Ishikawa (cell line): ENCODE data around the gene FGF14.

Experiments used
- CEBPB ChIP-seq: IDR thresholded peaks from 2 replicates; pipeline ENCODE4 v1.6.1; 2012
- CREB1 ChIP-seq: IDR thresholded peaks from 2 replicates; pipeline ENCODE4 v1.6.1; 2012; ENCODE audit warnings: low read depth
- EGR1 ChIP-seq: IDR thresholded peaks from 2 replicates; pipeline ENCODE4 v1.6.1; 2012
- EP300 ChIP-seq: IDR thresholded peaks from 2 replicates; pipeline ENCODE4 v1.6.1; 2012; ENCODE audit warnings: borderline replicate concordance
- FOXM1 ChIP-seq: IDR thresholded peaks from 2 replicates; pipeline ENCODE4 v1.6.1; 2012; ENCODE audit warnings: low read depth, borderline replicate concordance
- NFIC ChIP-seq: IDR thresholded peaks from 2 replicates; pipeline ENCODE4 v1.6.1; 2012
- RAD21 ChIP-seq: IDR thresholded peaks from 2 replicates; pipeline ENCODE4 v1.6.1; 2012; ENCODE audit warnings: low read depth
- REST ChIP-seq: IDR thresholded peaks from 2 replicates; pipeline ENCODE4 v1.6.1; 2012; ENCODE audit warnings: low read depth, mild to moderate bottlenecking
- TAF1 ChIP-seq: IDR thresholded peaks from 2 replicates; pipeline ENCODE4 v1.6.1; 2012; ENCODE audit warnings: low read depth, mild to moderate bottlenecking
- TCF12 ChIP-seq: IDR thresholded peaks from 2 replicates; pipeline ENCODE4 v1.6.1; 2012; ENCODE audit warnings: low read depth
- TEAD4 ChIP-seq: IDR thresholded peaks from 2 replicates; pipeline ENCODE4 v1.6.1; 2012
- YY1 ChIP-seq: IDR thresholded peaks from 2 replicates; pipeline ENCODE4 v1.6.1; 2012; ENCODE audit warnings: low read depth
- ZBTB7A ChIP-seq: IDR thresholded peaks from 2 replicates; pipeline ENCODE4 v1.6.1; 2012; ENCODE audit warnings: low read depth
- TF ChIP-seq, protein P1 (sequence below): IDR thresholded peaks from 2 replicates; pipeline ENCODE4 v1.6.1; 2012
- TF ChIP-seq, protein P2 (sequence below): IDR thresholded peaks from 2 replicates; pipeline ENCODE4 v1.6.1; 2012

The FGF14 gene

GRCh38 chr13:102039264-102039663 lies 362.6 kb downstream of the FGF14 start:
- TF ChIP-seq TAF1 (no peak), CEBPB (no peak), ZBTB7A (no peak), RAD21 (no peak), EP300 (no peak), EGR1 (no peak), NFIC (no peak), YY1 (no peak), TEAD4 (no peak), CREB1 (no peak), TCF12 (no peak), REST (no peak), FOXM1 (no peak)
- TF ChIP-seq, protein P1, sequence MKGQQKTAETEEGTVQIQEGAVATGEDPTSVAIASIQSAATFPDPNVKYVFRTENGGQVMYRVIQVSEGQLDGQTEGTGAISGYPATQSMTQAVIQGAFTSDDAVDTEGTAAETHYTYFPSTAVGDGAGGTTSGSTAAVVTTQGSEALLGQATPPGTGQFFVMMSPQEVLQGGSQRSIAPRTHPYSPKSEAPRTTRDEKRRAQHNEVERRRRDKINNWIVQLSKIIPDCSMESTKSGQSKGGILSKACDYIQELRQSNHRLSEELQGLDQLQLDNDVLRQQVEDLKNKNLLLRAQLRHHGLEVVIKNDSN = no peak
- TF ChIP-seq, protein P2, sequence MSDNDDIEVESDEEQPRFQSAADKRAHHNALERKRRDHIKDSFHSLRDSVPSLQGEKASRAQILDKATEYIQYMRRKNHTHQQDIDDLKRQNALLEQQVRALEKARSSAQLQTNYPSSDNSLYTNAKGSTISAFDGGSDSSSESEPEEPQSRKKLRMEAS = no peak

DNA sequence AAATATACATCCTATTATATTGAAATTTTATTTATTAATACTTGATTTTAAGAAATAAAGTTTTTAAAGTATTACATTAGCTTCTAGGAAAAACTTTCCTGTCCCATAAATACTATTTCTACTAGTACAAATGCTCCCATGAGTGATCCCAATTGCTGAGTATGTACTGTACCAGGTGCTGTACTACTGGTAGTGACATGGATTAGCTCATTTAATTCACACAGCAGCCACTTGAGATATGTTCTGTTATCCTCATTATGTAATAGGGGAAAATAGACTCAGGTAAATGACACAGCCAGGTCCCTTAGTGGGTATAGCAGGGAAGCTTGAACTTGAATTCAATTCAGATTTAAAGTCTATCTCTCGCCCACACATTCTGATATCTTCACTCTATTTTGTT lies 363.1 kb downstream of the FGF14 start:
- TF ChIP-seq RAD21 = no peak
- TF ChIP-seq YY1 = no peak

- TF ChIP-seq, protein P1 = no peak
- no peak for TF ChIP-seq NFIC
- no peak for TF ChIP-seq EGR1
- TF ChIP-seq TCF12 = no peak
- no peak for TF ChIP-seq YY1
- TF ChIP-seq REST = no peak
- TF ChIP-seq FOXM1 = no peak
- TF ChIP-seq, protein P2 = no peak
- TF ChIP-seq CEBPB = no peak
- TF ChIP-seq CREB1 = no peak
- TF ChIP-seq TEAD4 = no peak
- no peak for TF ChIP-seq EP300
Observed at GRCh38 chr13:102035969-102036368, 365.9 kb downstream of the FGF14 start.

DNA sequence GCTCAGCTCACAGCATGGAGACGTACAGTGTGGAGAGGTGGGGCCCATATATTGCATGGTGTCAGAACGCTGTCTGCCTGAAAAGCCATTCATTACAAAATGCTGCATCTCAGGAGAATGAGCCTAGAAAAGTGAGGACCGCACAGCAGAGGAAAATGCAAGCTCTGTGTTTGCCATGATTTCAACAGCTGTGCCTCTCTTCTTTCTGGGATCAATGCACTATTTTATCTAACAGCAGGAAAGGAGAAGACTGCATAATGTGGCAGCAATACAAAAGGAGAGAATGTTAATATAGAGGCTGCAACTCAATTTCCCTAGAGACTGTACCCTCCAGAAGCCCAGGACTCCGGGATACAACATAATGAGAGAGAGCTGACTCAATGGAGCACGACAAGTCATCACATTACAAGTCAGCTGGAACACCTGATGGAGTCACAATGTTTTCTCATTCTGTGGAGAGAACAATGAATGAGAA lies 368.0 kb downstream of the FGF14 start:
- TF ChIP-seq NFIC = no peak
- no peak for TF ChIP-seq ZBTB7A
- TF ChIP-seq CEBPB = no peak
- TF ChIP-seq TCF12 = no peak
- no peak for TF ChIP-seq TAF1
- no peak for TF ChIP-seq YY1
- TF ChIP-seq TEAD4 = no peak
- TF ChIP-seq, protein P1 = no peak
- TF ChIP-seq REST = no peak
- no peak for TF ChIP-seq FOXM1
- TF ChIP-seq EP300 = no peak
- TF ChIP-seq, protein P2 = no peak
- no peak for TF ChIP-seq CREB1
- no peak for TF ChIP-seq RAD21
- TF ChIP-seq EGR1 = no peak
